Panc1 (cell line): ENCODE data around the gene DYRK1A.

Experiments used
- POLR2AphosphoS5 ChIP-seq: IDR thresholded peaks from 2 replicates; pipeline ENCODE4 v1.6.1; 2012; ENCODE audit warnings: mild to moderate bottlenecking, low read depth, low read length, moderate library complexity
- TF ChIP-seq, protein P1 (sequence below): fragments of 450-650 bp; IDR thresholded peaks from 2 replicates; pipeline ENCODE4 v1.5.1; 2017; ENCODE audit warnings: mild to moderate bottlenecking

DNA sequence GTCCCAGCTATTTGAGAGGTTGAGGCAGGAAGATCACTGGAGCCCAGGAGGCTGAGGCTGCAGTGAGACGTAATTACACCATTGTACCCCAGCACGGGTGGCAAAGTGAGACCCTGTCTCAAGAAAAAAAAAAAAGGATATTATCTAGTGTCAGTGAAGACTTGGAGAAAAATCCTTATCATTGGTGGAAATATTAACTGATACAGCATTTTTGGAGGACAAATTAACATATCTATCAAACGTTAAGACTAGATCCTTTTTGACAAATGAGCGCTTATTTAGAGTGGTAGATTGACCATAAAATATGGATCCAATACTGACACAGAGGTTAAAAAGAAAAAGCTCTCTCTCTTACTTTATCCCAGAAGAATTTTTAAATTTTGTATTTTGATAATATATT is 35.2 kb upstream of the DYRK1A start:
- TF ChIP-seq, protein P1, sequence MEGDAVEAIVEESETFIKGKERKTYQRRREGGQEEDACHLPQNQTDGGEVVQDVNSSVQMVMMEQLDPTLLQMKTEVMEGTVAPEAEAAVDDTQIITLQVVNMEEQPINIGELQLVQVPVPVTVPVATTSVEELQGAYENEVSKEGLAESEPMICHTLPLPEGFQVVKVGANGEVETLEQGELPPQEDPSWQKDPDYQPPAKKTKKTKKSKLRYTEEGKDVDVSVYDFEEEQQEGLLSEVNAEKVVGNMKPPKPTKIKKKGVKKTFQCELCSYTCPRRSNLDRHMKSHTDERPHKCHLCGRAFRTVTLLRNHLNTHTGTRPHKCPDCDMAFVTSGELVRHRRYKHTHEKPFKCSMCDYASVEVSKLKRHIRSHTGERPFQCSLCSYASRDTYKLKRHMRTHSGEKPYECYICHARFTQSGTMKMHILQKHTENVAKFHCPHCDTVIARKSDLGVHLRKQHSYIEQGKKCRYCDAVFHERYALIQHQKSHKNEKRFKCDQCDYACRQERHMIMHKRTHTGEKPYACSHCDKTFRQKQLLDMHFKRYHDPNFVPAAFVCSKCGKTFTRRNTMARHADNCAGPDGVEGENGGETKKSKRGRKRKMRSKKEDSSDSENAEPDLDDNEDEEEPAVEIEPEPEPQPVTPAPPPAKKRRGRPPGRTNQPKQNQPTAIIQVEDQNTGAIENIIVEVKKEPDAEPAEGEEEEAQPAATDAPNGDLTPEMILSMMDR = no peak
- no peak for TF ChIP-seq POLR2AphosphoS5
